ENCODE data around the gene NLRP7. TPM values are rescaled to one million over a fixed set of nuclear protein-coding genes. Genes with fewer than 3 reads are reported as not detected.
"Not testable (repeated sequence)": the region's sequence is repeated elsewhere in the genome, so short reads cannot be mapped to it uniquely, and the experiment has no call there.

The NLRP7 gene
- total and polyA plus RNA-seq, 3 experiments from 2014 or later, result not detected

DNA sequence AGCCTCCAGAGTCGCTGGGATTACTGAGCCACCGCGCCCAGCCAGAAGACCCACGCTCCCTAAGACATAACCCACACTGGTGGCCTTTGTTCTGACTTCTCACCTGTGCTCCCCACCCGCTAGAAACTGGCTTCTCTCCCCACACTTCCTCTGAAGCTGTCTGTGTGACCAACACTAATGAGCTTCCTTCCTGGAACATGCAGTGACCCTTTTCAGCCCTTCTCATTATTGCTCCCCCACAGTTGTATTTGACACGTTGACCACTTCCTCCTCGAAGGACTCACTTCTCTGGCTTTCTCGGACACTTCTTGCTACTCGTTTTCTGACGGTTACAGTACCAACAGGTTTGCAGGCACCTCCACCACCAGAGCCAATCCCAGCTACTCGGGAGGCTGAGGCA lies 30.5 kb downstream of the NLRP7 start:
- Histone ChIP-seq H3K36me3 (ENCODE audit: insufficient read depth, low read length) (no peaks in the 10 kb centered on the region), H3K27me3 (ENCODE audit: insufficient read depth, low read length, poor library complexity, severe bottlenecking) (no peaks in the 10 kb centered on the region), H3K9me3 (ENCODE audit: low read length) (no peaks in the 10 kb centered on the region), H3K4me3 (ENCODE audit: low read length) (no peak overlapping the region), H3K4me1 (ENCODE audit: insufficient read depth, low read length) (no peaks in the 10 kb centered on the region), H3K27ac (ENCODE audit: low read depth, low read length) (no peak overlapping the region)
- CTCF ChIA-PET, result no interaction called here
- H3K4me3 Mint-ChIP-seq, result no peak overlapping the region
- peaks cover 0 to 13% (median 0%) of the 10 kb centered on the region in 5 donors for H3K9me3 Mint-ChIP-seq
- H3K27me3 Mint-ChIP-seq, result peaks cover 19 to 24% of the 10 kb centered on the region in 2 donors
- peaks cover 0 to 1% (median 0%) of the 10 kb centered on the region in 3 donors for H3K36me3 Mint-ChIP-seq
- POLR2A ChIA-PET, result no interaction called here
- H3K4me1 Mint-ChIP-seq, result peaks cover 0 to 4% (median 0%) of the 10 kb centered on the region in 3 donors
- no peak overlapping the region for H3K27ac Mint-ChIP-seq
- DNase-seq, result no peak

DNA sequence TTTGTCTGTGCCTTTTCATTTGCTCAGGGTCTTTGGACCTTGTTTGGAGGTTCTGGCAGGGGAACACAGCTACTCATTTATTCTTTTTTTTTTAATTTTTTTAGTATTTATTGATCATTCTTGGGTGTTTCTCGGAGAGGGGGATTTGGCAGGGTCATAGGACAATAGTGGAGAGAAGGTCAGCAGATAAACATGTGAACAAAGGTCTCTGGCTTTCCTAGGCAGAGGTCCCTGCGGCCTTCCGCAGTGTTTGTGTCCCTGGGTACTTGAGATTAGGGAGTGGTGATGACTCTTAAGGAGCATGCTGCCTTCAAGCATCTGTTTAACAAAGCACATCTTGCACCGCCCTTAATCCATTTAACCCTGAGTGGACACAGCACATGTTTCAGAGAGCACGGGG lies 39.4 kb downstream of the NLRP7 start:
- DNase-seq; CTCF ChIA-PET; H3K27ac ChIP-seq (ENCODE audit: low read depth, low read length); H3K4me1 ChIP-seq (ENCODE audit: insufficient read depth, low read length); H3K36me3 Mint-ChIP-seq; H3K9me3 ChIP-seq (ENCODE audit: low read length); H3K36me3 ChIP-seq (ENCODE audit: insufficient read depth, low read length); H3K9me3 Mint-ChIP-seq; H3K27ac Mint-ChIP-seq; H3K4me1 Mint-ChIP-seq; POLR2A ChIA-PET; H3K4me3 Mint-ChIP-seq; H3K27me3 ChIP-seq (ENCODE audit: insufficient read depth, low read length, poor library complexity, severe bottlenecking); H3K4me3 ChIP-seq (ENCODE audit: low read length): not testable (repeated sequence)
- H3K27me3 Mint-ChIP-seq, result peaks cover 11 to 15% of the 10 kb centered on the region in 2 donors

DNA sequence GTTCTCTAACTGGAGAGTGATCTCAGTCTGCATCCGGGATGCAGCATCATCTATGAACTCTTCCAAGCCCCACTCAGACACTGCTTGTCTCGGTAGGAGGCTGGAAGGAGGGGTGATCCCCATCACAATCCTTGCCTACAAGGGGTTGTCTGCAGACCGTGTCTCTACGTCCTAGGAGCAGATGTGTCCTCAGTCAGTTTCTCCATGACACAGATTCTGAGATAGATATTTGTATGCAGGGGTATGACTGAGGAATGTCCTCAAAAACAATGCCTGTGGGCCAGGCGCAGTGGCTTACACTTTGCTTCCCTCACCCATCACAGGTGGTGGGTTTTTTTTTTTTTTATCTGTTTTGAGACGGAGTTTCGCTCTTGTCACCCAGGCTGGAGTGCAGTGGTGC lies 40.5 kb downstream of the NLRP7 start:
- no peaks in the 10 kb centered on the region for H3K9me3 ChIP-seq (ENCODE audit: low read length)
- peaks cover 0 to 2% (median 0%) of the 10 kb centered on the region in 5 donors for H3K9me3 Mint-ChIP-seq
- no peaks in the 10 kb centered on the region for H3K27me3 ChIP-seq (ENCODE audit: insufficient read depth, low read length, poor library complexity, severe bottlenecking)
- ChIA-PET POLR2A (no interaction called here), CTCF (no interaction called here)
- H3K4me3 ChIP-seq (ENCODE audit: low read length), result no peak overlapping the region
- H3K4me1 ChIP-seq (ENCODE audit: insufficient read depth, low read length), result no peaks in the 10 kb centered on the region
- peak overlapping the region in 1 of 8 donors; percentile 63 for H3K27ac Mint-ChIP-seq
- no peaks in the 10 kb centered on the region for H3K36me3 ChIP-seq (ENCODE audit: insufficient read depth, low read length)
- H3K27ac ChIP-seq (ENCODE audit: low read depth, low read length), result peak overlapping the region; percentile 60
- peak overlapping the region in 4 of 7 donors; percentile 61 to 79 (median 68) for H3K4me3 Mint-ChIP-seq
- DNase-seq, result no peak
- no peaks in the 10 kb centered on the region for H3K36me3 Mint-ChIP-seq
- H3K27me3 Mint-ChIP-seq, result peaks cover 8 to 12% of the 10 kb centered on the region in 2 donors
- H3K4me1 Mint-ChIP-seq, result peaks cover 0 to 6% (median 0%) of the 10 kb centered on the region in 3 donors

DNA sequence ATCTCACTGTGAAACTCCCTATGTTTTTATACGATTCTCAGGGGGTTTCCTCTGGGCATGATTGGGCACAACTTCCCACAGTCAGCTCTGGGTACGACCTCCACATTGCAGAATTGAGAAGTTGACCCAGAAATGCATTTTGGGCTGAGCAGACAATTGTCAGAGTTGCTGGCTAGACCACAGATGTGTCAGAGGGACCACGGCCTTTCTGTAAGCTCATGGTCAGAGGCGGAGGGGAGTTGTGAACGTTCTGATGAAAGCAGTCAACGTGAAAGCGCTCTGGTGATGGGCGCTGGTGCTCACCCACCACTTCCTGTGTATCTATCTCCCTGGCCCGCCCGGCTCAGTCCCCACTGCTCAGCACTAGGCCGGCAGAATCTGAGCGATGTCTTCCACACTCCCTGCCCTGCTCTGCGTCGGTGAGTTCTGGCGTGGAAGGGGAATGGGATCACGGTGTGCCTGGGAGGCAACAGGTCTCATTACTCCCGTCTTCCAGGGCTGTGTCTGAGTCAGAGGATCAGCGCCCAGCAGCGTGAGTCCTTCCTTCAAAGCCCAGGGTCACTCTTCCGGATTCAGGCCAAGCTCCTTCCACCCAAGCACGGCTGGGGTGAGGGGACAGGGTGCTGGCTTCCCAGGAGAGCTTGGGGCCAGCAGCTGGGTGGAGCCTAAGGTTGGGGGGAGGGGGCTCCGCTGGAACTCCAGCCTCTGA lies 41.4 kb downstream of the NLRP7 start, which contains the start of gene NCR1:
Gene NCR1 (plus strand): TSS at position 346 of the 709 bp plus-strand sequence. CDS start 40 bp downstream, at position 386.
- ChIA-PET POLR2A (no interaction called here), CTCF (no interaction called here)
- Histone ChIP-seq H3K4me1 (ENCODE audit: insufficient read depth, low read length) (no peaks in the 10 kb centered on the region), H3K27me3 (ENCODE audit: insufficient read depth, low read length, poor library complexity, severe bottlenecking) (no peaks in the 10 kb centered on the region), H3K4me3 (ENCODE audit: low read length) (no peak within 1 kb of the TSS), H3K36me3 (ENCODE audit: insufficient read depth, low read length) (no peaks in the 10 kb centered on the region), H3K27ac (ENCODE audit: low read depth, low read length) (peak within 1 kb of the TSS; percentile 60), H3K9me3 (ENCODE audit: low read length) (no peaks in the 10 kb centered on the region)
- H3K27me3 Mint-ChIP-seq, result peaks cover 8 to 12% of the 10 kb centered on the region in 2 donors
- H3K4me3 Mint-ChIP-seq, result peak within 1 kb of the TSS in 6 of 7 donors; percentile 30 to 88 (median 62)
- H3K36me3 Mint-ChIP-seq, result no peaks in the 10 kb centered on the region
- peaks cover 0 to 3% (median 0%) of the 10 kb centered on the region in 5 donors for H3K9me3 Mint-ChIP-seq
- H3K4me1 Mint-ChIP-seq, result peaks cover 0 to 6% (median 0%) of the 10 kb centered on the region in 3 donors
- peak in 1 of 5 donors; percentile 18 for DNase-seq
- H3K27ac Mint-ChIP-seq, result peak within 1 kb of the TSS in 6 of 8 donors; percentile 38 to 90 (median 70)

DNA sequence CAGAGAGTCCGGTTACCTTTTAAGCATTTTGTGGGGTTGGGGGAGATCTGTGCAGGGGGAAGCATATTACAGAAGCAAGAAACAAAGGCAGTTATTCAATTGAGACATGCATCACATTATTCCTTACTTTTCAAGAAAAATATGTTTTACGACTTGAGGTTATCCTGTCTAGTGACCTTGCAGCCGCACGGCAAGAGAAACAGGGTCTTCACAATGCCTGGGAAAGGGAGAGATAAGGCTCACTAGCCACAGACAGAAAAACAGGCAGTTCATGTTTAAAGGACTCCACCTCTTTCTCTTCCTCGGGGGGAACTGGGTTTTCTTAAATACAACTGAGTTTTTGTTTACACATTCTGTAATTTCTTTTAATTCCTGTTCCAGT lies 41.9 kb downstream of the NLRP7 start:
- DNase-seq, result no peak
- H3K27me3 ChIP-seq (ENCODE audit: insufficient read depth, low read length, poor library complexity, severe bottlenecking), result no peaks in the 10 kb centered on the region
- peak overlapping the region in 5 of 7 donors; percentile 30 to 88 (median 63) for H3K4me3 Mint-ChIP-seq
- CTCF ChIA-PET, result no interaction called here
- POLR2A ChIA-PET, result no interaction called here
- no peak overlapping the region for H3K4me3 ChIP-seq (ENCODE audit: low read length)
- no peaks in the 10 kb centered on the region for H3K4me1 ChIP-seq (ENCODE audit: insufficient read depth, low read length)
- H3K36me3 Mint-ChIP-seq, result no peaks in the 10 kb centered on the region
- no peaks in the 10 kb centered on the region for H3K36me3 ChIP-seq (ENCODE audit: insufficient read depth, low read length)
- peaks cover 0 to 6% (median 0%) of the 10 kb centered on the region in 3 donors for H3K4me1 Mint-ChIP-seq
- peak overlapping the region; percentile 60 for H3K27ac ChIP-seq (ENCODE audit: low read depth, low read length)
- H3K27ac Mint-ChIP-seq, result peak overlapping the region in 5 of 8 donors; percentile 11 to 90 (median 72)
- peaks cover 8 to 12% of the 10 kb centered on the region in 2 donors for H3K27me3 Mint-ChIP-seq
- no peaks in the 10 kb centered on the region for H3K9me3 ChIP-seq (ENCODE audit: low read length)
- H3K9me3 Mint-ChIP-seq, result peaks cover 0 to 3% (median 0%) of the 10 kb centered on the region in 5 donors

DNA sequence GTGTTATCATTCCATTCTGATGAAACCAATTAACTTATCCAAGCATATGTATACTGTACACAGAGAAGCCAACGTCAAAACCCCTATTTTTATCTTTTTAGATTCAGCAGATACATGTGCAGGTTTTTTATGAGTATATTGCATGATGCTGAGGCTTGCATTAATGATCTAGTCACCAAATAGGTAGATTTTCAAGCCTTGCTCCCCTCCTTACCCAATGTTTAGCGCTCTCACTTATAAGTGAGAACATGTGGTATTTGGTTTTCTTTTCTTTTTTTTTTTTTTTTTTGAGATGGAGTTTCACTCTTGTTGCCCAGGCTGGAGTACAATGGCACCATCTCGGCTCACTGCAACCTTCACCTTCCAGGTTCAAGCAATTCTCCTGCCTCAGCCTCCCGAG lies 43.1 kb downstream of the NLRP7 start:
- H3K36me3 Mint-ChIP-seq; H3K9me3 ChIP-seq (ENCODE audit: low read length); CTCF ChIA-PET; H3K4me3 ChIP-seq (ENCODE audit: low read length); POLR2A ChIA-PET; H3K27me3 ChIP-seq (ENCODE audit: insufficient read depth, low read length, poor library complexity, severe bottlenecking); H3K36me3 ChIP-seq (ENCODE audit: insufficient read depth, low read length); H3K9me3 Mint-ChIP-seq; H3K4me1 ChIP-seq (ENCODE audit: insufficient read depth, low read length); H3K4me1 Mint-ChIP-seq; H3K4me3 Mint-ChIP-seq; H3K27ac ChIP-seq (ENCODE audit: low read depth, low read length); DNase-seq: not testable (repeated sequence)
- Mint-ChIP-seq H3K27ac (peak overlapping the region in 1 of 8 donors; percentile 58), H3K27me3 (peaks cover 10 to 22% of the 10 kb centered on the region in 2 donors)

DNA sequence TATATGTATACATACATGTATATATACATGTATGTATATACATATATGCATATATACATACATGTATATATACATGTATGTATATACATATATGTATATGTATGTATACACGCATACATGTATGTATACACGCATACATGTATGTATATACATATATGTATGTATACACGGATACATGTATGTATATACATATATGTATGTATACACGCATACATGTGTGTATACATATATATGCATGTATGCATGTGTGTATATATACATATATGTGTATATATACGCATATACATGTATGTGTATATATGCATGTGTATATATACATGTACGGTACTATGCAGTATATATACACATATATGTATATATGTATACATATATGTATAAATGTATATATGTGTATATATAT lies 44.0 kb downstream of the NLRP7 start:
- Mint-ChIP-seq H3K27me3 (peaks cover 11 to 29% of the 10 kb centered on the region in 2 donors), H3K27ac (no peak overlapping the region), H3K36me3 (no peaks in the 10 kb centered on the region), H3K4me1 (peaks cover 0 to 6% (median 0%) of the 10 kb centered on the region in 3 donors), H3K4me3 (no peak overlapping the region), H3K9me3 (peaks cover 0 to 3% (median 0%) of the 10 kb centered on the region in 5 donors)
- H3K9me3 ChIP-seq (ENCODE audit: low read length), result no peaks in the 10 kb centered on the region
- no peak overlapping the region for H3K27ac ChIP-seq (ENCODE audit: low read depth, low read length)
- no peak for DNase-seq
- H3K27me3 ChIP-seq (ENCODE audit: insufficient read depth, low read length, poor library complexity, severe bottlenecking), result no peaks in the 10 kb centered on the region
- H3K4me3 ChIP-seq (ENCODE audit: low read length), result no peak overlapping the region
- no peaks in the 10 kb centered on the region for H3K36me3 ChIP-seq (ENCODE audit: insufficient read depth, low read length)
- H3K4me1 ChIP-seq (ENCODE audit: insufficient read depth, low read length), result no peaks in the 10 kb centered on the region
- ChIA-PET POLR2A (no interaction called here), CTCF (no interaction called here)

DNA sequence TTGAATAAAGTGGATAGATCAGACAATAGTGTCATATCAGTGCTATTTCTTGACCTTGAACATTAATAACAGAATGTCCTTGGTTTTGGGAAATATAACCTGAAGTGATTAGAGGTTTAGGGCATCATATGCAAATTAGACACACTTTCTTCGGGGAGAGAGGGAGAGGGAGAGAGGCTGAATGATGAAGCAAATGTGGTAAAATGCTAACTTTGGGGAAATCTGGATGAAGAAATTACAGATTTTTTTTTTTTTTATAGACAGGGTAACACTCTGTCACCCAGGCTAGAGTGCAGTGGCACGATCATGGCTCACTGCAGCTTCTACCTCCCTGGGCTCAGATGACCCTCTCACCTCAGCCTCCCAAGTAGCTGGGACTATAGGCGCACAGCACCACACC lies 45.3 kb downstream of the NLRP7 start:
- H3K9me3 Mint-ChIP-seq, result peaks cover 0 to 3% (median 0%) of the 10 kb centered on the region in 5 donors
- H3K4me3 Mint-ChIP-seq, result no peak overlapping the region
- CTCF ChIA-PET, result no interaction called here
- peaks cover 0 to 6% (median 0%) of the 10 kb centered on the region in 3 donors for H3K4me1 Mint-ChIP-seq
- no peaks in the 10 kb centered on the region for H3K36me3 ChIP-seq (ENCODE audit: insufficient read depth, low read length)
- POLR2A ChIA-PET, result no interaction called here
- no peaks in the 10 kb centered on the region for H3K4me1 ChIP-seq (ENCODE audit: insufficient read depth, low read length)
- no peaks in the 10 kb centered on the region for H3K27me3 ChIP-seq (ENCODE audit: insufficient read depth, low read length, poor library complexity, severe bottlenecking)
- H3K27ac ChIP-seq (ENCODE audit: low read depth, low read length), result no peak overlapping the region
- peaks cover 17 to 40% of the 10 kb centered on the region in 2 donors for H3K27me3 Mint-ChIP-seq
- no peak overlapping the region for H3K4me3 ChIP-seq (ENCODE audit: low read length)
- H3K9me3 ChIP-seq (ENCODE audit: low read length), result no peaks in the 10 kb centered on the region
- H3K36me3 Mint-ChIP-seq, result no peaks in the 10 kb centered on the region
- no peak overlapping the region for H3K27ac Mint-ChIP-seq
- no peak for DNase-seq

Data from CD8-positive, alpha-beta memory T cell (primary cell).